Measurements from ENCODE around the gene ZDHHC8.
"Not testable (repeated sequence)": the region's sequence is repeated elsewhere in the genome, so short reads cannot be mapped to it uniquely, and the experiment has no call there.

Gene ZDHHC8

GRCh38 chr22:20159531-20159930, 27.9 kb downstream of the ZDHHC8 start:
- DNase-seq (ENCODE audit: low read depth): not testable (repeated sequence)

DNA sequence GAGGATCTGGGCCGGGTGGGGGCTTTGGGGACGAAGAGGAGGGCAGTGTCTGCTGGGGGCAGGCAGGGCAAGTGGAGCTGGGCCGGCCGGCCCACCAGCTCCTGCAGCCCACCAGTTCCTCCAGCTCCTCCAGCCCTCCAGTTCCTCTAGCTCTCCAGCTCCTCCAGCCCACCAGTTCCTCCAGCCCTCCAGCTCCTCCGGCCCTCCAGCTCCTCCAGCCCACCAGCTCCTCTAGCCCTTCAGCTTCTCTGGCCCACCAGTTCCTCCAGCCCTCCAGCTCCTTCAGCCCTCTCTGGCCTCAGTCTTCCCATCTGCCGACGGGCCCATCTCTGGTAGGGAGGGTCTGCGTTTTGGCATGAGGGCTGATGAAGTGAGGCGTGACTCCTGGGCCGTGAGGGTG, 28.4 kb downstream of the ZDHHC8 start:
- no peak for DNase-seq (ENCODE audit: low read depth)

DNA sequence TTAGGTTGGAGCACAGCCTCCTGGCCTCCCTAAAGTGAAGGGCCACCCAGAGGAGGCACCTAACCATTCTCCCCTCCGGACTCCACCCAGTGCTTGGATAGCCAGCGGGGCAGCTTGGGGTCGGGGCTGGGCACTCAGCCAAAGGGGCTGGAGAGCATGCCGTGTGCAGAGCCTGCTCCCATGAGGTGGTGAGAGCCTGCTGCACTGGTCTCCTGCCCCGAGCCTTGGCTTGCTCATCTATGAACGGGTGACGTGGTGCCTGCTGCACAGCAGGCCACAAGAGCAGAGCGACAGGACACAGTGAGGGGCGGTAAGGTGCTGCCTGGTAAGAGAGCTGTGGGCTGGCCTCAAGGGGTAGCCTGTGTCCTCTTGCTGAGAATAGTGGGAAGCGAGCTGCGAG, 33.3 kb downstream of the ZDHHC8 start:
- DNase-seq (ENCODE audit: low read depth): no peak

DNA sequence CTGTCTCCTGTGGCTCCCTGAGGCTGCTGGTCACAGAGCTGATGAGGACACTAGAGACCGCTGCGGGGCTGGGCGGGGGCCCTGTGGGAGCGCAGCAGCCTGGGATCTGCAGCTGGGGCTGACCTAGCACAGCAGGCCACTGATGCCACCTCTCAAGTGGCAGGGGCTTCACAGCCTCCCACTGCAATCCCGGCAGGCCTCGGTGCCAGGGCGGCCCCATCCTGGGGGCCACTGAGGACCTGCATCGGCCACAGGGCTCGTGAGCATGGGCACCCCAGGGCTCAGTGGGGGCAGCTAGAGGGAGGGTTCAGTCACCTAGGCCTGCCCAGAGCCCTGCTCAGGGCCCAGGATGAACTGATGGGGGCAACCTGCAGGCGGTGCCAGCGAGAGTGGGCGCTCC, 33.8 kb downstream of the ZDHHC8 start:
- no peak for DNase-seq (ENCODE audit: low read depth)

GRCh38 chr22:20165913-20166312, 34.3 kb downstream of the ZDHHC8 start:
- DNase-seq (ENCODE audit: low read depth): no peak

- no peak for DNase-seq (ENCODE audit: low read depth)
These were observed 35.1 kb downstream of the ZDHHC8 start for GRCh38 chr22:20166703-20167102.

- no peak for DNase-seq (ENCODE audit: low read depth)
These were observed 36.2 kb downstream of the ZDHHC8 start for GRCh38 chr22:20167643-20168322.

- DNase-seq (ENCODE audit: low read depth): no peak
These were observed 37.7 kb downstream of the ZDHHC8 start for GRCh38 chr22:20169253-20169822.

DNA sequence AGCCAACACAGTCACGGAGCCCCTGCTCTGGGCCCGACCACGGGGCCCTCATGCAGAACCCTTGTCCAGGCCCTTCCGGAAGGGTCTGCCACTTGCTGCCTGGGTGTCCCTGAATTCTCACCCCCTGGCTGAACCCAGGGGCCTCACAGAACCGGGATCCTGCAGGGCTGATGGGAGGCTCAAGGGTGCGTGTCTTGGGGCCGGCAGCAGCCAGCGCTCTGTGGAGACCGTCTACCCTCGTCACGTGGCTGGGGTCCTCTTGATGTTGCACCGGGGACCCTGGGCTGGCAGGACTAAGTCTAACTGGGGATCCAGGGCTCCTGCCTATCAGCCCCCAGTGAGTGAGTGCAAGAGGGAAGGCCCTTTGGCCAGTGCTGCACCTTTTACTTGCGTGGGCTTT, 38.6 kb downstream of the ZDHHC8 start:
- no peak for DNase-seq (ENCODE audit: low read depth)

GRCh38 chr22:20171288-20172140, 39.9 kb downstream of the ZDHHC8 start:
- no peak for DNase-seq (ENCODE audit: low read depth)

DNA sequence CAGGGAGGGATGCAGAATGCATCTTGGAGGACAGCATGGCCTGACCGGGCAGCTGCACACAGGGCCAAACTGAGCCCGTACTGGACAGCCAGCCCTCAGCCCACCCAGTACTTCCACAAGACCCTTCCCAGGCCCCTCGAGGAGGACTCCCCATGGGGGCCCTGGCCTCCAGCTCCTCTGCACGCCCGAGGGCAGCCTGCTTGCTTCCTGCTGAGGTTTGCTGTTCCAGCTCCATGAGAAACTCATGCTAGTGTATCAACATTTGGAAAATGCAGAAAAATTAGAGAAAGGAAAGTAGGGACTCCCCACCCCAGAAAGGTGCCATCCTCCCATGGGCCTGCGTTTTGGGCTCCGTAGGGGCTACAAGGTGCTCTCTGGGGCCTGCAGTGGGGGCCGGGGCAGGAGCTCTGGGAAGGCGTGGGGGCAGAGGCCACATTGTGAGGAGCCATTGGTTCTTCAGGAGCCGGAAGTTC, 40.6 kb downstream of the ZDHHC8 start:
- DNase-seq (ENCODE audit: low read depth): no peak

- no peak for DNase-seq (ENCODE audit: low read depth)
These were observed 41.6 kb downstream of the ZDHHC8 start for GRCh38 chr22:20173246-20173645.

DNA sequence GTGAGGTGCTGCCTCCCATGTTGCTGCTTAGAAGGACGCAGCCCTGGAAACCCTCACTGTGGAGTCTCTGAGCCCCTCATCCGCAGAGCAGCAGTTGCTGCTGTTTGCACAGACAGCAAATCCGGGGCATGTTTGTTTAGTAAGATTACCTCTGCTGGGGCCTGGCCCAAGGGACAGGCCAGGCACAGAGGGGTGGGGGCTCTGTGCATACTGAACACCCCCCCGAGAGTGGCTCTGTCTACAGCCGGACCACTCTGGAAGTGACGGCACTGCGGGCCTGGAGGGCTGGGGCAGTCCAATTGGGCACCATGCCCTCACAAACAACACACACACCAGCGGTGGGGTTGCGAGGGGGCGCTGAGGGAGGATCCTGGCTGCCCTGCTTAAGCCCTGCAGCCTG, 42.2 kb downstream of the ZDHHC8 start:
- DNase-seq (ENCODE audit: low read depth): no peak

GRCh38 chr22:20174785-20175596, 43.4 kb downstream of the ZDHHC8 start:
- no peak for DNase-seq (ENCODE audit: low read depth)

GRCh38 chr22:20175597-20175900, 43.9 kb downstream of the ZDHHC8 start:
- DNase-seq (ENCODE audit: low read depth): no peak

DNA sequence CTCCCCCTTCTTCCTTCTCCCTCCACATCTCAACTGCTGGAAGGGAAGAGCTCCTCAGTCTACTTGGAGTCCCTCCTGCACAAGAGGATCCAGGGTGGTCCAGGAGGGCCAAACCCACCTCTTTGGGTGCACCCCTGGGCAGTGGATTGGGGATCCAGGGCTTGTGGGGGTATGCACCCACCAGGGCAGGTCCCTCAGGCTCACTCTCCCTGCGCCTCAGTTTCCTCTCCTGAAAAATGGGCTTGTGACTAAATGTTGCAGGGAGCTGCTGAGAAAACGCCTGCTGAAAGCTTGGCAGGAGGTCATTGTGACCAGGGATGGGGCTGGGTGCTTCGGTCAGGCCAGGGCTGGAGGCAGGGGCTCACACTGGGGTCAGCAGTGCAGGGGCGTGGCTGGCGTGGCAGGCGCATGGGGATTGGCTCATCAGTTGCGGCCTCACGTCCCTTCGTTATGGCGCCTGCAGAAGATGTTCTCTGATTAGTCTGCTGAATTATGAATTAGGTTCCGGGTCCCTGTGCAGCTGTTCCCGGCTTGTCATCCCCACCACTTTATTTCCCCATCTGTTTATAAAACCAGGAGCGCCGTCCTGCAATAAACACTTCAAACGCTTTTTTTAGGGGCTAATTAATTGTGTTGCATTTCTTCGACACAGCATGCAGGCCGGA, 44.9 kb downstream of the ZDHHC8 start:
- DNase-seq (ENCODE audit: low read depth): no peak

DNA sequence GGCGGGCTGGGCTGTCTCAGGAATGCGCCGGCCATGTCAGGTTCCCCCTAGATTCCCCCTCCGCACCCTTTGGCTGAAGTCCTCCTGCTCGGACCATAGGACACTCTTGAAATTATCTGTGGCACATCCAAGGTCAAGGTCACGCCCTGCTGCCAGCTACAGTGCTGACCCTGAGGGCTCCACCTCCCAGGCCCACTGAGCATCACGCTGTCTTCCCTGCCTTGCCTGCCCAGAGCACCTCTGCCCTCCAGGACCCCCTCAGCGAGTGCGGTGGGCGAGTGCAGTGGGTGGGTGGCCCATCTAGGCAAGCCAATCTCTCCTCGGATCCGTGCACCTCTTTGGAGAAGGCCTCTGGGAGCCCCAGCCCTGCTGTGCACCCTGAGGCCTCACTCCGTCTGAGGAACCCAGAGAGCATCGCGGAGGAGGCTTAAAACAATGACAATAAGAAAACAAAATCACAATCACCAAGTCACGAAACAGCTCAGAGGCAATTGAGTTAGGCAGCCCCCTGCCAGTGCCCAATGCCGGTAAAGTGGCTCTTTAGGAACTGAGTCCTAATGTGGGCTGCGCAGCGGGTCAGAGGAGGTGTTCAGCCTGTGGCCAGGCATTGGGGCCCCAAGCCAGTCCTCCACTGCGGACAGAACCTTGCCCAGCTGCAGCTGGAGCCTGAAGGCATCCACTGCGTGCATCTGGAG, 45.8 kb downstream of the ZDHHC8 start:
- DNase-seq (ENCODE audit: low read depth): no peak

GRCh38 chr22:20178075-20178914, 46.7 kb downstream of the ZDHHC8 start:
- no peak for DNase-seq (ENCODE audit: low read depth)

GRCh38 chr22:20178915-20179227, 47.3 kb downstream of the ZDHHC8 start:
- DNase-seq (ENCODE audit: low read depth): no peak

Data from T follicular helper cell (primary cell).